Cardiac fibroblast (primary cell): Measurements from ENCODE around the gene MTUS2.

Experiments
- DNase-seq, 2 donors: peaks; one replicate each; pipeline versions ENCODE4 v3.0.0 to v3.0.0-alpha.2; 2010; ENCODE audit warnings: low read depth in 2 of 2
- H3K4me3 ChIP-seq, 2 donors: replicated peaks in 1 of 2; 1 replicate in 1 of 2; 2 replicates in 1 of 2; pipeline ENCODE4 v1.5.1; 2011; ENCODE audit warnings: low read depth in 2 of 2, low read length in 2 of 2, mild to moderate bottlenecking in 2 of 2, moderate library complexity in 1 of 2
- CTCF ChIP-seq: IDR thresholded peaks from one replicate; pipeline ENCODE4 v1.5.1; 2011; ENCODE audit warnings: low read depth, mild to moderate bottlenecking, low read length, inconsistent platforms

MTUS2 gene

DNA sequence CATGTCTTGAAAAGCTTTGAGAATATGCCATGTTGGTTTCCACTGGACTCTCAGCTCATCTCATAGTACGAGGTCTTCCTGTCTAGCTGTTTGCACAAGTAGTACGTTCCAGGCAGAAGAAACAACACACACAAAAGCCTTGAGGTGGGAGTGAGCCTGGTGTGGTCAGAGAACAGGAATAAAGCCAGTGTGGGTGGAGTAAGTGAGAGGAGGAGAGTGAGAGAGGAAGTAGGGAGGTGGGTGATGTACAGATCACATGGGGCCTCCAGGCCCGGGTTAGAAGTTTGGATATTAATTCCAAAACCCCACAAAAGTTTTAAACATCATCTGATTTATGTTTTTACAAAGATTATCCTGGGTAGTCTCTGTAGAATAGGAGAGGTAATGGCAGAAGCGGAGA lies 230.6 kb downstream of the MTUS2 start:
- DNase-seq = no peak
- H3K4me3 ChIP-seq = no peak overlapping the region
- no peak for TF ChIP-seq CTCF

DNA sequence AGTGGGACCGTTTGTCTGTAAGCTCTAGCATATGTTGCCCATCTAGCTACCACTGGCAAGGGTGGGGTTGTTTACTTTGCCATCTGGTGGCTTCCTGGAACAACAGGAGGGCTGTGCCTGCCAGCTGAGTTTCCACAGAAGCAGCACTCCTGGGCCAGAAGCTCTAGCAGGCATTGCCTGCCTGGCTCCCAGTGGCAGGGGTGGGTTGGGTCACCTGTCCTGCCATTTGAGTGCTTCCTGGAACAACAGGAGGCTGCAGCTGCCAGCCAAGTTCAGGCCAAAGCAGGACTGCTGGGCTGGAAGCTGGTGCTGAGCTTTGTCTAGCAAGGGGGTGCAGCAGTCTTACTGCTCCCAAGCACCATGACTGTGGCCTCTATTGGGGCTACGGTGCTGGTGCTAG lies 239.7 kb downstream of the MTUS2 start:
- H3K4me3 ChIP-seq = no peak overlapping the region

DNA sequence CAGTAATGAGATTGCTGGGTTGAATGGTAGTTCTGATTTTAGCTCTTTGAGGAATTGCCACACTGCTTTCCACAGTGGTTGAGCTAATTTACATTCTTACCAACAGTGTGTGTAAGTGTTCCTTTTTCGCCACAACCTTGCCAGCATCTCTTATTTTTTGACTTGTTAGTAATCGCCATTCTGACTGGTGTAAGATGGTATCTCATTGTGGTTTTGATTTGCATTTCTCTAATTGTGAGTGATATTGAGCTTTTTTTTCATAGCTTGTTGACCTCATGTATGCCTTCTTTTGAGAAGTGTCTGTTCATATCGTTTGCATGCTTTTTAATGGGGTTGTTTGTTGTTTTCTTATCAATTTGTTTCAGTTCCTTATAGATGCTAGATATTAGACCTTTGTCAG lies 245.0 kb downstream of the MTUS2 start:
- no peak for DNase-seq
- TF ChIP-seq CTCF = no peak
- no peak overlapping the region for H3K4me3 ChIP-seq

More for the DNA sequence above, 239.7 kb downstream of the MTUS2 start:
- no peak for DNase-seq
- TF ChIP-seq CTCF = no peak

DNA sequence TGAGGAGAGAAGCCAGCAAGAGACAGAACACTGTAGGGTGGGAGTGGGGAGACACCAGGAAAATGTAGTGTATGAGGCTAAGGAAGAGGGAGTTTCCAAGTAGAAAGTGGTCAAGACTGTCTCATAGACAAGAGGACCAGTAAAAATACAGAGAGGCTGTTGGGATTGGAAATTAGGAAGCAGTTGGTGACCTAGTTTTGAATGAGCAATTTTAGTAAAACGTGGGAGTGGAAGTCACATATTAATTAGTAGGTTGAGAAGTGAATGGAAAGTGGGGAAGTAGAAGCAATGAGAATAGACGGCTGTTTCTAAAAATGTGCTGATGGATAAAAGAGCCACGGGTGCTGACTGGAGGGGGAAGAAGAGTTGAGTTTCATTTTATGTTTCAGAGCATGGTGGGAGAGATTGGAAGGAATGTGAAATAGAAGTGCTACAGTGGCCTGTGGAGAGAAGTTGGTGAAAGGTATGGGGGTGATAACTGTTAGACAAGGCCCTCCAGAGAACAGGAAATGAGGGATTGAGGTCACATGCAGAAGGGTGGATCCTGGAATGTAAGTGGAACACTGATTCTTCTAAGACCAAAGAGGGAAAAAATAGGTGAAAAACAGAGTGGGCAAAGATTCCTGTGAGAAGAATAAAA lies 247.3 kb downstream of the MTUS2 start:
- H3K4me3 ChIP-seq = no peak overlapping the region
- no peak for TF ChIP-seq CTCF
- no peak for DNase-seq

DNA sequence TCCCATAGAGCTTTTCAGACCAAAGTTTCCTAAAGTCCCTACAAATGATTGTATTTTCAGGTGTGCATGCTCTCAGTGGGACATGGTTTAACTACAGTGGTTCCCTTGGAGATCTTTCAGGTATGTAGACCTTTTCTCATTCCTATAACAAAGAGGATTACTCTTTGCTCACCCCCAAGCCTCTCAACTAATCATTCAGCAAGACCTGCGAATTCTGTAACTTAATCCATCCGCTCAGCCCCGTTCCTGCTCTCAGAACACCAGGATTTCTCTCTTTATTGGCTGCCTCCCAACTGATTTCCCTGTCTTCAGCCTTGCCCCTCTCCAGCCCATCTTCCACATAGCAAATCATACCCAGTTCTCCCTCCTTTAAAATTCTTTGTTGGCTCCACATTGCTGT lies 253.6 kb downstream of the MTUS2 start:
- no peak for TF ChIP-seq CTCF
- DNase-seq = no peak
- H3K4me3 ChIP-seq = no peak overlapping the region

DNA sequence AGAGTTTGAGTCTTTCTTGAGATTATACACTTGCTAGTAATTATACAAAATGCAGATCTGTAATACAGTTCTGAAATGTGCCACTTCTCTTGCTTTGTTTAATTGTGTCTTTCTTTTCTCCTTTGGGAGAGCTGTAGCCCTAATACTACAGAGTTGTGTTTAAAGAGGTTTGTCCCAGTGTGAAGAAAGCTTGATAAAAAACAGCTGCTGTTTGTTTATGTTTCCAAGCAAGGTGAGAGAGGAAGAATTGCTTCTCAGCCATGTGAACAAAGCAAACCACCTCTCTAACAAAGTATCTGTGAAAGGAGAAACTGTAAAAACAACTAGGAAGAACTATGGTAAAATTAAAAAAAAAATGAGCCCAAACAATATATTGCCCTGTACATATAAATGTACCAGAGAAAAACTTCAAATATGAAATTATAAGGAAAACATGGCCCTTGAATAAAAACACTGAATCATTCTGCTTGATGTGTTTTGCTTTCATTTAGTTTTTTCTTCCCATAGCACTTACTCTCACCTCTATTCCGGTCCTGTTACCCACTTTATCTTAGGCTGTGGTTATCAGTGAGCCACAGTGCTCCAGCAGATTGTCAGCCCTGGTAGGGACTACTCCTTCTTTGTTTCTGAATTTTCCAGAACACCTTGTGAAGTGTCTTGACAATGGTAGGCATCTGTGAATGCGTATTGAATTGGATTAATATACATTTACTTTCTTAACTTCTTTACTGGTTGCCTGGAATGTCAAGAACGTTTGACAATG lies 257.1 kb downstream of the MTUS2 start:
- H3K4me3 ChIP-seq = no peak overlapping the region
- no peak for TF ChIP-seq CTCF
- DNase-seq = no peak
